ENCODE results near the gene SPNS3.

The SPNS3 gene

DNA sequence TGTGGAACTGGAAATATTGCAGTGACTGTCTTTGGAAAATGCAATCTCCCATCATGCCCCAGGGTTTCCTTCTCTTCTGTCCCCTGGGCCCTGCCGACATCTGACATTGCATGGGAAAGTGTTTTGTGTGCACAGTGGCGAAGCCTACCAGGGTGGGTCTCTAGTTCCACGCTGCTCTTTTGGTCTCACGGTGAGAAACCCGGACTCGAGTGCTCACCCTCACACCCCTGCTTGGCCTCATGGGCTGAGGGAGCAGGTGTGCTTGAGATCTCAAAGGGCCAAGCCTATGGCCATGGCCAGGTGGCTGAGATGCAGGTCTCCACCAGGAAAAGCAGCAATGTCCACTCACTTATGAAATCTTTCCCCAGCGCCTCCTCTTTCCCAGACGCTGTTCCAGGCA lies 32.0 kb downstream of the SPNS3 start:
- DNase-seq (ENCODE audit: insufficient read length, low spot score): no peak
- no peak for TF ChIP-seq CTCF (IDR thresholded peaks at IDR 0.05; ENCODE audit: insufficient read depth, missing control alignments)
- FAIRE-seq: no peak

- DNase-seq (ENCODE audit: insufficient read length, low spot score) (no peak), FAIRE-seq (no peak)
- TF ChIP-seq CTCF (IDR thresholded peaks at IDR 0.05; ENCODE audit: insufficient read depth, missing control alignments): no peak
Observed at GRCh38 chr17:4467287-4467686, 33.5 kb downstream of the SPNS3 start.

- DNase-seq (ENCODE audit: insufficient read length, low spot score) (no peak), FAIRE-seq (no peak)
- TF ChIP-seq CTCF (IDR thresholded peaks at IDR 0.05; ENCODE audit: insufficient read depth, missing control alignments): no peak
Observed at GRCh38 chr17:4469552-4469951, 35.8 kb downstream of the SPNS3 start.

DNA sequence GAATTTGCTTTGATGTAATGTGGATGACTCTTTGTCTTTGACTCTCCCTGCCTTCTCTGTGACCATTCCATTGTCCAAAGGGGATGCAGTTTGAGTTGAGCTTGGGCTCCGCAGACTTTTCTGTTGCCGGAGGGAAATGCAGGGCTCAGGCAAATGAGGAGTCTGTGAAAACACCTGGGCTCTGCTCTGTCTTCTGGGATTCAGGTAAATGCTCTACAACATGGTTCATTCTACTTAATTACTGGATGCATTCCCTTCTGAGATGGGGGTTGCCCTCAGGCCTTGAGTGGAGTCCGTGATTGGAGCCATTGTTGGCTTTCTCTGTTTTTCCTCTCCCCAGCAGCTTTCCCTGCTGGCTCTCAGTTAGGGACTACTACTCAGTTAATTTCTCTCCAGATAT lies 38.5 kb downstream of the SPNS3 start:
- no peak for TF ChIP-seq CTCF (IDR thresholded peaks at IDR 0.05; ENCODE audit: insufficient read depth, missing control alignments)
- DNase-seq (ENCODE audit: insufficient read length, low spot score) (no peak), FAIRE-seq (no peak)

GRCh38 chr17:4474093-4474492 lies 40.4 kb downstream of the SPNS3 start:
- FAIRE-seq (no peak), DNase-seq (ENCODE audit: insufficient read length, low spot score) (no peak)
- TF ChIP-seq CTCF (IDR thresholded peaks at IDR 0.05; ENCODE audit: insufficient read depth, missing control alignments): no peak

- no peak for FAIRE-seq
- no peak for TF ChIP-seq CTCF (IDR thresholded peaks at IDR 0.05; ENCODE audit: insufficient read depth, missing control alignments)
- DNase-seq (ENCODE audit: insufficient read length, low spot score): no peak
Observed at GRCh38 chr17:4475001-4475400, 41.3 kb downstream of the SPNS3 start.

DNA sequence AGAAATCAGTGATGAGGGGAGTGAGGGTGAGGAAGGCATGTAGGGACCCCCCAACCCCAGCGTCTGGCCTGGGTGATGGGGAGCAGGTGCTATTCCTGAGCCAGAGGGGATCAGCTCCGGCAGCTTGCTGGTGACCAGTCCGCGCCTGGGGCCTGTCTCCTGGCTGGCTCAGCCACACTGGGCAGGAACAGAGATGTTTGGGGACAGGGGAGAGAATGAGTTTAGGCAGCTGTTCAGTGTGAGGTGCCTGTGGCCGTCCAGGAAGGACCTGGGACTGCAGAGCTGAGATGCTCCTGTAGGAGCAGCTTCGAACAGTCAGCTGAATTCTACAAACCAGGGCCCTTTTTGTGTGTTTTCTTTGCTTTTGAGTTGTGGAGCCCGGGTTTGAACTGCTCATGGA lies 41.7 kb downstream of the SPNS3 start:
- DNase-seq (ENCODE audit: insufficient read length, low spot score) (no peak), FAIRE-seq (no peak)

More for the DNA sequence above, 41.7 kb downstream of the SPNS3 start:
- TF ChIP-seq CTCF (IDR thresholded peaks at IDR 0.05; ENCODE audit: insufficient read depth, missing control alignments): no peak

Measured in D721Med (cell line).